SJSA1 (cell line): ENCODE data around the gene DGCR8. TPM values are rescaled to one million over a fixed set of nuclear protein-coding genes. Genes with fewer than 3 reads are reported as not detected.

ENCODE experiments used
- DNase-seq, 2 experiments: peaks; one replicate each; pipeline ENCODE4 v3.0.0-alpha.2; 2015 to 2020; ENCODE audit warnings: low spot score in 2 of 2, low read depth in 1 of 2
- H3K27ac ChIP-seq: fragments of 250-450 bp; sonication (Bioruptor Pico); 2 replicates; pipeline ENCODE4 v1.5.1; 2020; ENCODE audit warnings: mild to moderate bottlenecking, moderate library complexity
- H3K27me3 ChIP-seq: fragments of 250-450 bp; sonication (Bioruptor Pico); replicated peaks from 2 replicates; pipeline ENCODE4 v1.5.1; 2020; ENCODE audit warnings: mild to moderate bottlenecking, moderate library complexity
- H3K36me3 ChIP-seq: fragments of 250-450 bp; sonication (Bioruptor Pico); 2 replicates; pipeline ENCODE4 v1.5.1; 2020; ENCODE audit warnings: mild to moderate bottlenecking
- H3K4me1 ChIP-seq: fragments of 250-450 bp; sonication (Bioruptor Pico); replicated peaks from 2 replicates; pipeline ENCODE4 v1.6.1; 2021; ENCODE audit warnings: mild to moderate bottlenecking
- H3K4me3 ChIP-seq: fragments of 250-450 bp; sonication (Bioruptor Pico); 2 replicates; pipeline ENCODE4 v1.5.1; 2020; ENCODE audit warnings: mild to moderate bottlenecking
- H3K9me3 ChIP-seq: fragments of 250-450 bp; sonication (Bioruptor Pico); replicated peaks from 2 replicates; pipeline ENCODE4 v1.5.1; 2020; ENCODE audit warnings: mild to moderate bottlenecking
- total RNA-seq: library from RNA; depleted of rRNA; stranded (reverse); fragments of >200 nt; shearing (Covaris generic); gene quantifications from 2 replicates; pipeline ENCODE4 v1.2.3, GENCODE V29; 2014

The DGCR8 gene
- total RNA-seq, 1 experiment from 2014 or later: 24.8 TPM

DNA sequence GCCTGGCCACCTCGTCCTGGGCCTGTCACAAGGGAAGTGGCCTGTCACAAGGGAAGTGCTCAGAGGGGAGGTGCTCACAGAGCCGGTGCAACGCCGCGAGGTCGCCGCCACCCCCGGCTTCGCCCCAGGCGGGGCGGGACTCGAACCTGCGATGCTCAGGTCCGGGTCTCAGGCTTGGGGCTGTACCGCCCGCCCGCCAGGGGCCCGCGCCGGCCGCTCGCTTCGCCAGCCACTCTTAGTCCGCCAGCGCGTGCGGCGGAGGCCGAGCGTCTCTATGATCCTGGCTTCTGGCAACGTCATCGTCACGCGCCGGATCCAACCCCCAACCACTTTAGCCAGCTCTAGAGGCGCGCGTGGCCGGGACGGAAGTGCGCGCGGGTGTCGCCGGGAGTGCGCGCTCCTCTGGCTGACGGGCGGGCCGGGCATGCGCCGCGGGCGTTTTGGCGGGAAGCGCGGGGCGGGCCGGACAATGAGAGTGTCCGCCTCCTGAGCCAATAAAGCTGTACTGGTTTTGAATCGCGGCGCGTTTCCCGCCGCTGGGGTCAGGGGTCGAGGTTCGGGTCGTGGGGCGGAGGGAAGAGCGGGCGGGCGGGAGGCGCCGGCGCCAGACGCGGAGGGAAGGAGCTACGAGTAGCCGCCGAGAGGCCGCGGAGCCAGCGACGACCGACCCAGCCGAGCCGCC, 37.1 kb downstream of the DGCR8 start, which contains the start of gene TRMT2A:
TRMT2A (minus strand) TSS at position 276 of the 682 bp plus-strand sequence. CDS start 320 bp downstream, outside the sequence.
- peak within 1 kb of the TSS; percentile 80 for H3K4me3 ChIP-seq
- H3K36me3 ChIP-seq: peaks cover 88% of the 10 kb centered on the region
- peak; percentile 97 to 98 for DNase-seq
- H3K9me3 ChIP-seq: no peaks in the 10 kb centered on the region
- H3K4me1 ChIP-seq: peaks cover 21% of the 10 kb centered on the region
- peak within 1 kb of the TSS; percentile 61 for H3K27ac ChIP-seq
- H3K27me3 ChIP-seq: no peaks in the 10 kb centered on the region

DNA sequence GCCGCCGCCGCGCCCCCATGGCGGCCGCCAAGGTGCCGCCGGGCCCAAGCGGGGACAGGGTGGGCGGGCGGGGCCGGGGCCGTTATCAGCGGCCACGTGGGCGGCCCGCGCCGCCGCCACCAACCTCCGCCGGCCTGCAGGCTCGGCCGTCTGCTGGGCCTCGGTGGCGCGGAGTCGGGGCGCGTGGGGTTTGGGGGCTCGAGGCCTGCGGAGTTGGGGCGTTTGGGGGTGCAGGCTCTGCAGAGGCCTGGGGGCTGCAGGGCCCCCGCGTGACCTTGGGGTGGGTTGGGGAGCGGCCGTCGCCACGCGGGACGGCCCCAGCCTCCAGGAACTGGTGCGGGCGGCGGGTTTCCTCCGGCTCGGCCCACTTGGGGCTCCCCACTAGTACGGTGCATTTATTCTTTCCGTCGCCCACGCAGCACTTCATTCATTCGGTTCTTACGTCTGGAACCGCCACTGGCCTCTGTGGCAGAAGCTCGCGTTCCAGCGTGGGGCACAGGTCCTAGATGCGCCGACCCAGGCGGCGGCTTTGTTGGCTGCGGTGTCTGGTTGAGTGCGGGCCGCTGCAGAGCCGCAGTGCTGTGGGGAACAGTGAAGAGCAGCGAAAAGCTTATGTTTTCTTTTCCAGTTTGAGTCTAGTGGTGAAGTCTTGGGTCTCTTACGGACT, 37.7 kb downstream of the DGCR8 start:
- no peaks in the 10 kb centered on the region for H3K27me3 ChIP-seq
- H3K27ac ChIP-seq: peak overlapping the region; percentile 50
- H3K36me3 ChIP-seq: peaks cover 85% of the 10 kb centered on the region
- peaks cover 21% of the 10 kb centered on the region for H3K4me1 ChIP-seq
- DNase-seq: peak in 1 of 2 experiments; percentile 24
- peak overlapping the region; percentile 80 for H3K4me3 ChIP-seq
- H3K9me3 ChIP-seq: no peaks in the 10 kb centered on the region

DNA sequence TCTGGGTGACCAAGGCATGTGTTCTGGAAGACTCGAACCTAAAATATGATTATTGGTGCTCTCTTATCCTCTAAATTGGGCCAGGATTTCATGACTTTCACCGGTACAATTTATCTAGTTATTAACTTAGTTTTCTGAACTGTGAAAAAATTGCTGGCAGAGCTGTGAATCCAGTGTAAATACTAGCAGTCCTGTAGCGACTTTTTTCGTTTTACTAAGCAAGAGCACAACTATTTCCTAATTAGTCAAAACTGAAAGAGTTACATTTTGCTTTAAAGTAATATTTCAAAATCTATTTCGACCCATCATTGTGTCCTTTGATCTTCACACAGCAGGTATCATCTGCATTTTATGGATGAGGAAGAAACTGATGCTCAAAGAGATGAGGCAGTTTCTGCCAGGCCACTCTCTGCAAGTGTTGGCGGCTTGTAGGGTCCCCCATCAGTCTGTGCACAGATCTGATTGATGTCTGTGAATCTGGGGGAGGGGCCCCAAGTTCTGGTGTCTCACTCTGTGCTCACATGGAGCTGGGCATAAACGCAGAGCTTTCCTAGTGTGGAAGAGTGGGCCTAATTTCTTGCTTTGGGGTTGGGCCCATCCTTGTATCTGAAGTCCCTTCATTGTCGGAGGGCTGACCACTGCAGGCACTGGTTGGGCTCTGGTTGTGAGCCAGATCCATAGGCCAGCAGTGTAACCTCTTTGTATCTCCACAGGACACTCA, 38.4 kb downstream of the DGCR8 start:
- Histone ChIP-seq H3K27ac (peak overlapping the region; percentile 50; the same call in 1 of the 2 replicates), H3K4me1 (peaks cover 21% of the 10 kb centered on the region), H3K4me3 (peak overlapping the region; percentile 80), H3K9me3 (no peaks in the 10 kb centered on the region), H3K27me3 (no peaks in the 10 kb centered on the region), H3K36me3 (peaks cover 81% of the 10 kb centered on the region)
- no peak for DNase-seq

DNA sequence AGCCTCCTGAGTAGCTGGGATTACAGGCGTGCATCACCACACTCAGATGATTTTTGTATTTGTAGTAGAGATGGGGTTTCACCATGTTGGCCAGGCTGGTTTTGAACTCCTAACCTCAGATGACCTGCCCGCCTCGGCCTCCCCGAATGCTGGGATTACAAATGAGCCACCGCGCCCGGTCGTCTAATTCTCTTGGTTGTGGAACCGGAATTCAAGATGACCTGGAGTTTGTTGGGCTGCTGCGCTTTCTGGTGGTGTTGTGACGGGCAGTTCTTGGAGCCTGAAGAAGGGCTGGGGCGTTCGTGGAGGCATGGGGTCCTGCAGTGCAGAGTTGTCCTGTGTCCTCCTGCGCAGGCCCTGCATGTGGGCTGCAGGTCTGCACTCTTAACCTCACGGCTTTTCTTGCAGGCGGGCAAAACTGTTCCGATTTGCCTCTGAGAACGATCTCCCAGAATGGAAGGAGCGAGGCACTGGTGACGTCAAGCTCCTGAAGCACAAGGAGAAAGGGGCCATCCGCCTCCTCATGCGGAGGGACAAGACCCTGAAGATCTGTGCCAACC, 41.9 kb downstream of the DGCR8 start:
- Histone ChIP-seq H3K27ac (no peak overlapping the region), H3K4me1 (peaks cover 10% of the 10 kb centered on the region), H3K9me3 (no peaks in the 10 kb centered on the region), H3K4me3 (no peak overlapping the region), H3K36me3 (peaks cover 83% of the 10 kb centered on the region), H3K27me3 (no peaks in the 10 kb centered on the region)
- no peak for DNase-seq

DNA sequence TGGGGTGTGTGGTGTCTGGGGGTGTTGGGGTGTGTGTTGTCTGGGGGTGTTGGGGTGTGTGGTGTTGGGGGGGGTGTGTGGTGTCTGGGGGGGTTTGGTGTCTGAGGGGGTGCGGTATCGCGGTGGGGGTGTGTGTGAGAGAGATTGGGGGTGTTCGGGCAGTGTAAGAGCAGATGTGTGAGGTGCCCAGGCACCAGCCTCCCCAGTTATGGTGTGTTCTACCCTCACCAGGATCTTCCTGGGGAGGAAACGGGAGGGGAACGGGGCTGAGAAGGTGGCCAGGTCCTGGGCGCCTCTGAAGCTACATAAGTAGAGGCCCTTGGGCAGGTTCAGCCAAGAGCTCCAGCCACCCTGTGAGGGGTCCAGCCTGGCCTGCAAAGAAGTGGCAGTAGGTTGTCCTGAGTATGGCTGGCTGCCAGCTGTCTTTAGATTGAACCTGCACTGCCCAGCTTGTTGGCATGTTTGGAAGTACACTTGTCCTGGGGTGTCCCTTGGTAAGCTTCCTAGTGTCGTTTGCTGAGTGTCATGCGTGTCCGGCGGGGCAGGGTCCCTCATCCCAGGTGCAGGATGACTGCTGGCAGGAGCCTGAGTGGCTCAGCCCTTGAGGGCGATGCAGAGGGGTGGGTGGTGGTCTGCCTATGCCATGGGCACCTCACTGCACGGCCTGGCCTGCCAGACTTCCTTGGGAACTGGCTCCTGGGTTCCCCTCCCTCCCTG, 43.5 kb downstream of the DGCR8 start:
- Histone ChIP-seq H3K9me3 (no peaks in the 10 kb centered on the region), H3K27ac (no peak overlapping the region), H3K4me3 (no peak overlapping the region), H3K27me3 (no peaks in the 10 kb centered on the region), H3K4me1 (peaks cover 8% of the 10 kb centered on the region), H3K36me3 (peaks cover 86% of the 10 kb centered on the region)
- no peak for DNase-seq

DNA sequence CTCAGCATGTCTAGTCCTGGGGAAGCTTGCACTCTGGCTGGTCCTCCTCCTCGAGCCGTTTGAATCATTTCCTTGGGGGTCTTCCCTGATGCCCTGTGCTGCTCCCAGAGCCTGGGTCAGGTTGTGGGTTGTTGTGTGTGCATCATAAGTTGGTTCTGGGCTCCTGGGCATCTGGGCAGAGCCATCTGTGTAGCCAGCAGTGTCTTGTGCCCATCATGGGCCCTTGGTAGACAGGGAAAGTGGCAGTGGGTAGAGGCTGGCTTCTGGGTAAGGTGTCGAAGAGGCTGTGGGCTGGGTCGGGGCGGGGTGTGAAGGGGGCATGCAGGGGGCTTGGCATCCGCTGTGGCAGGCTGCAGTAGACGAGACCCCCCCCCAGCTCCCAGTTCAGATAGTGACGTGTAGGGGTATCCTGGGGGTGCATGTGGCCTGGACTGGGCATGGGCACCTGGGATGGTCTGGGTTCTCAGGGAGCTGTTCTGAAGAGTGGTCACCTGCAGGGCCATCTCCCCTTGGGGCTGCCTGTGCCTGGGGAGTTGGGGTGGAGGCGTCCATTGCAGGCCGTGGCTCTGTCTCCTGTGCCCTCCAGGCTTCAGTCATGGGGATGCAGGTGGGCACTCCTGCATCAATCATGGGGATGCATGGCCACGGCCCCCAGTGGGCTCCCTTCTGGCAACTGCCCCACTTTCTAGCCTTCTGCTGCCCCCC, 44.2 kb downstream of the DGCR8 start:
- no peaks in the 10 kb centered on the region for H3K27me3 ChIP-seq
- peaks cover 79% of the 10 kb centered on the region for H3K36me3 ChIP-seq
- no peaks in the 10 kb centered on the region for H3K9me3 ChIP-seq
- H3K4me3 ChIP-seq: no peak overlapping the region
- no peak overlapping the region for H3K27ac ChIP-seq
- DNase-seq: no peak
- peaks cover under 1% of the 10 kb centered on the region; the same call in 1 of the 2 replicates for H3K4me1 ChIP-seq

DNA sequence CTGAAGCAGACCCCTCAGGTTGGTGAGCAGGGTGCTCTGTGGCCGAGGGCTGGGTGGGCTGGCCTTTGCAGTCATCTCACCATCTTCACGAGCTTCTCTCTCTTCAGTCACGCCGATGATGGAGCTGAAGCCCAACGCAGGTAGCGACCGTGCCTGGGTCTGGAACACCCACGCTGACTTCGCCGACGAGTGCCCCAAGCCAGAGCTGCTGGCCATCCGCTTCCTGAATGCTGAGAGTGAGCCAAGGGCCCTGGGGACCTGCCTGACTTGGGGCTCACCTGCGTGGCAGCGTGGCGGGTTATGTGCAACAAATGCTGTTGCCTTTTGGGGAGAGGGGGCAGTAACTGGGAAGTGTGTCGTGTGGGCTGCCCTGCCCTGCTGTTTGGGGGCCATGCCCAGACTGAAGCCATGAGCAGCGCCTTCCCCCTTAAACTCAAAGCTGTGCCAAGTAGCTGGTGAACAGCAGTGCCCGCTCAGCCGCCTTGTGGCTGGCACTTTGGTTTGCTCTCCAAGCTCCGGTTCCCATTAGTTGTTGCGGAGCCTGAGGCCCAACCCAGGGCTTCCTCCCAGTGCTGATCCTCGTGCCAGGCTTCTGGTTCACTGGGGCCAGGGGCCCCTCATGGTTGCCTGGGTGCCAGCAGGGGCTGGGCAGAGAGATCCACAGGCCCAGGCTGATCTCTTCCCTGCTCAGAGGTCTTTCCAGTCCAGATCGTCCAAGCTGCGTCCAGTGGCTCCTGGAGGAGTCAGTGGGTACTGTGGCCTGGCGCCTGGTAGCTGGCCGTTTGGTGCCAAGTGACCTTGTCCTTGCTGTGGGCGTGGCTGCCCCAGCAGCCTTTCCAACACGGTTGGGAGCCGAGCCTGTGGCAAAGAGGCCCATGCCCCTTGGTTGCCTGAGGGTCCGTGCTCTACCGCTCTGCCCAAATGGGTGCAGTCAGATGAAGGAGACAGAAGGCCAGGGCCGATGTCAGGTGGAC, 45.4 kb downstream of the DGCR8 start:
- Histone ChIP-seq H3K27me3 (no peaks in the 10 kb centered on the region), H3K36me3 (peaks cover 66% of the 10 kb centered on the region)
- DNase-seq: no peak

DNA sequence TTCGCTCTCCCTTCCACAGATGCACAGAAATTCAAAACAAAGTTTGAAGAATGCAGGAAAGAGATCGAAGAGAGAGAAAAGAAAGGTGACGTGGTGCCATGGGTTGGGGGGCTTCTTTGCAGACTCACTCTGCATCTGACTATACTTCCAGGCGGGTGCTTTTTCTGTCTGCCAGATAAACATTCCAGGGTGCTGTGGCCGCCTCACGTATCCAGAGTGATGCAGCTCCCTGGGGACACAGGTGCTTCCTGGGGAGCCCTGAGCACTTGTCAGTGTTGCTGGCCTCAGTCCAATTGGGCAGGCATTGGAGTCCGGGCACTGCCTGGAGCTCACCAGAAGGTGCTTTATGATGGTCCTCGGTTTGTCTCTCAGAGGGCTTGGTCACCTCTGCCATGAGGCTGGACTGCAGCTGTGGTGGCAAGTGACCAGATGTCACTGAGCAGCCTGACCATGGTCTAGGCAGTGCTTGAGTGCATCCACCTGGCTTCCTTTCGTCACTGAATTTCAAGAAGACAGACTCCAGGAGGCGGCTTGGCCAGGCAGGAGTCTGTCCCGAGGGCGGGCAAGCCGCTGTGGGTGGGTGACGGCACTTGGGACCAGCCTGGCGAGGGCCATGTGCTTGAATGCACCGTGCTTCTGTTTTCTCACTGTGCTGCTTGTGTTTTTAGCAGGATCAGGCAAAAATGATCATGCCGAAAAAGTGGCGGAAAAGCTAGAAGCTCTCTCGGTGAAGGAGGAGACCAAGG, 46.4 kb downstream of the DGCR8 start:
- Histone ChIP-seq H3K27me3 (no peaks in the 10 kb centered on the region), H3K9me3 (no peaks in the 10 kb centered on the region), H3K36me3 (peaks cover 61% of the 10 kb centered on the region), H3K4me1 (no peaks in the 10 kb centered on the region; the same call in 1 of the 2 replicates), H3K4me3 (no peak overlapping the region), H3K27ac (no peak overlapping the region)
- DNase-seq: no peak

More for the DNA sequence above, 45.4 kb downstream of the DGCR8 start:
- Histone ChIP-seq H3K27ac (no peak overlapping the region), H3K4me3 (no peak overlapping the region), H3K9me3 (no peaks in the 10 kb centered on the region), H3K4me1 (no peaks in the 10 kb centered on the region)

DNA sequence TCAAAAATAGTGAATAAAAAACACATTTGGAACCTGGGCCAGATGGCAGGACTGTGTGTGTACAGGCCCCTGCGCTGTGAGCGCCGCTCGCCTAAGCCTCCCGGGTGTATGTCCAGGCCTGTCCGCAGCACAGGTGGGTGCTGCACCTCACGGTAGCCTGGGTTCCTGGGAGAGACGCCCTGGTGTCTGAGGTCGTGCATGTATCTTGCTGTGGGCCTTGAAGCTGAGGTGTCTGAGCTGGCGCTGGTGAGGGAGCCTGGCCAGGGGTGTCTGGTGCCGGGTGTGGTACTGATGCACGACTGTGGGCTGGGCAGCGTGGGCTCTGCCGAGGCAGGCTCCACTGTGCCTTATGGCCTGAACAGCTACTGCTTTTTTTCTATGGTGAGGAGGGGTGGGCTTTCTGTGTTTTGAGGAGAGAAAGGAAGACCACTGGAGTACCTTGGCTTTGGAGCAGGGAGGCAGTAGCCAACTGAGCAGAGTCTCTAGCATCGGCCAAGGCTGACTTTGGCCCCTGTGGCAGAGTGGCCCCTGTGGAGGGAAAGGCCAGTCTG, 47.4 kb downstream of the DGCR8 start:
- H3K9me3 ChIP-seq: no peaks in the 10 kb centered on the region
- DNase-seq: no peak

DNA sequence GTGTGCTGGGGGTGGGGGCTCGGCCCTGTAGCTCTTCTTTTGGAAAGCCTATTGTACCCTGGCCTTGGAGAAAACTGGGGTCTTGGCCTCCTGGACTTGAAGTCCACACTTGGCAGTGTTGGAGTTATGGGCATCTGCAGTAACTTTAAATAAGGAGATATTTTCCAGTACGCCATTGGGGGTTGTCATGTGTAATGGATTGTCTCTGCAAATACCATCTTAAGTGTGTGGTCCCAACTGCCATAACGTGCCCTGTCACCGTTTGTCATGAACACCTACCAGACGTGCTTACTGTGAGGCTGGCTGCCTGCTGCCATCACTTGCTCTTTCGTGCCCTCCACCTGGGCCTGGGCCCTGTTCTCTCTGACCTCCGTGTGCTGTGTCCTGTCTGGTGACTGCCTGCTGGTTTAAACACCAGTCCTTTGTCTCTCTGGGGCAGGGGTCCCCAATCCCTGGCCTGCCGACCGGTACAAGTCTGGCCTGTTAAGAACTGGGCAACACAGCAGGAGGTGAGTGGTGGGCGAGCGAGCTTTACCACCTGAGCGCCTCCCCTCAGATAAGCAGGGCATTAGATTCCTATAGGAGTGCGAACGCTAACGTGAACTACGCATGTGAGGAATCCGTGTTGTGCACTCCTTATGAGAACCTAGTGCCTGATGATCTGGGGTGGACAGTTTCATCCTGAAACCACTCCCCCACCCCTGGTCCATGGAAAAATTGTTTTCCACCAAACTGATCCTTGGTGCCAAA, 48.0 kb downstream of the DGCR8 start:
- no peak for DNase-seq
- H3K4me1 ChIP-seq: peaks cover 11% of the 10 kb centered on the region
- H3K27me3 ChIP-seq: no peaks in the 10 kb centered on the region
- no peak overlapping the region for H3K4me3 ChIP-seq
- H3K27ac ChIP-seq: no peak overlapping the region
- H3K9me3 ChIP-seq: no peaks in the 10 kb centered on the region
- peaks cover 55% of the 10 kb centered on the region for H3K36me3 ChIP-seq

More for the DNA sequence above, 47.4 kb downstream of the DGCR8 start:
- peaks cover 5% of the 10 kb centered on the region for H3K4me1 ChIP-seq
- H3K4me3 ChIP-seq: no peak overlapping the region
- no peak overlapping the region for H3K27ac ChIP-seq
- no peaks in the 10 kb centered on the region for H3K27me3 ChIP-seq
- H3K36me3 ChIP-seq: peaks cover 56% of the 10 kb centered on the region

DNA sequence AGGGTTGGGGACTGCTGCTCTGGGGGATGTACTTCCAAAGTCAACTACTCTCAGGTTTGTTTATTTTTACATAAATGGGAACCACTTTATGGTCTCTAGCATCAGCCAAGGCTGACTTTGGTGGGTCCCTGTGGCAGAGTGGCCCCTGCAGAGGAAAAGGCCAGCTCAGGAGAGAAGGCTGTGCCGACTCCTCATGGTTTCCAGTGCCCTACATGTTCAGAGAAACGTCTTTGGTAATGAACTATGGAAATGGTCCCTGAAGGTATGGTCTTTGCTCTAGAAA, 48.5 kb downstream of the DGCR8 start:
- H3K36me3 ChIP-seq: peaks cover 53% of the 10 kb centered on the region
- no peak overlapping the region for H3K4me3 ChIP-seq

More for the DNA sequence above, 48.5 kb downstream of the DGCR8 start:
- peaks cover 12% of the 10 kb centered on the region for H3K4me1 ChIP-seq
- DNase-seq: no peak
- no peaks in the 10 kb centered on the region for H3K9me3 ChIP-seq
- no peaks in the 10 kb centered on the region for H3K27me3 ChIP-seq
- no peak overlapping the region for H3K27ac ChIP-seq
